Fibroblast of pulmonary artery (primary cell): ENCODE measurements around the gene DNM1L.
"Not testable (repeated sequence)": the region's sequence is repeated elsewhere in the genome, so short reads cannot be mapped to it uniquely, and the experiment has no call there.

Source experiments
- DNase-seq: peaks from one replicate; pipeline ENCODE4 v3.0.0-alpha.2; 2010; ENCODE audit warnings: low read depth
- H3K4me3 ChIP-seq: replicated peaks from 2 replicates; pipeline ENCODE4 v1.5.1; 2011; ENCODE audit warnings: low read depth, mild to moderate bottlenecking, control low read depth, low read length, moderate library complexity
- TF ChIP-seq, protein P1 (sequence below): IDR thresholded peaks from 2 replicates; pipeline ENCODE4 v1.5.1; 2011; ENCODE audit warnings: mild to moderate bottlenecking, control low read depth, low read length, inconsistent platforms; ENCODE audit errors: missing control alignments

DNM1L gene

DNA sequence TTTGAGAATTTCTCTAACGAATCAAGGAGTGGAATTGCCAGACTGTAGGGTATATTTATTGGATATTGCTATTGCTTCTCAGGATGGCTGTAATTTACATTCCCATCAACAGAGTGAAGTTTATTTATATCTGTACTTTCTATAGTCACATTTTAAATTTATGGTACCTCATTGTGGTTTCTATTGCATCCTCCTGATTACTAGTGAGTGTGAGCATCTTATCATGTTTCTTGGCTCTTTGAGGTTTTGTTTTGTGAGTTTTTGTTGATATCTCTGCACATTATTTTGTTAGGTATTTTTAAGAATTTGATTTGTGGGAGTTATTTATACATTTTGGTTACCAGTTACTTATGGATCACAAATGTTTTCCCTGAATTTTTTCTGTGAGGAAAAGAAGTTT is 13.9 kb downstream of the DNM1L start:
- no peak for DNase-seq
- no peak overlapping the region for H3K4me3 ChIP-seq
- TF ChIP-seq, protein P1, sequence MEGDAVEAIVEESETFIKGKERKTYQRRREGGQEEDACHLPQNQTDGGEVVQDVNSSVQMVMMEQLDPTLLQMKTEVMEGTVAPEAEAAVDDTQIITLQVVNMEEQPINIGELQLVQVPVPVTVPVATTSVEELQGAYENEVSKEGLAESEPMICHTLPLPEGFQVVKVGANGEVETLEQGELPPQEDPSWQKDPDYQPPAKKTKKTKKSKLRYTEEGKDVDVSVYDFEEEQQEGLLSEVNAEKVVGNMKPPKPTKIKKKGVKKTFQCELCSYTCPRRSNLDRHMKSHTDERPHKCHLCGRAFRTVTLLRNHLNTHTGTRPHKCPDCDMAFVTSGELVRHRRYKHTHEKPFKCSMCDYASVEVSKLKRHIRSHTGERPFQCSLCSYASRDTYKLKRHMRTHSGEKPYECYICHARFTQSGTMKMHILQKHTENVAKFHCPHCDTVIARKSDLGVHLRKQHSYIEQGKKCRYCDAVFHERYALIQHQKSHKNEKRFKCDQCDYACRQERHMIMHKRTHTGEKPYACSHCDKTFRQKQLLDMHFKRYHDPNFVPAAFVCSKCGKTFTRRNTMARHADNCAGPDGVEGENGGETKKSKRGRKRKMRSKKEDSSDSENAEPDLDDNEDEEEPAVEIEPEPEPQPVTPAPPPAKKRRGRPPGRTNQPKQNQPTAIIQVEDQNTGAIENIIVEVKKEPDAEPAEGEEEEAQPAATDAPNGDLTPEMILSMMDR: no peak

GRCh38 chr12:32695787-32696186 is 16.7 kb downstream of the DNM1L start:
- DNase-seq: no peak
- TF ChIP-seq, protein P1: no peak
- no peak overlapping the region for H3K4me3 ChIP-seq

GRCh38 chr12:32697445-32697844 is 18.3 kb downstream of the DNM1L start:
- TF ChIP-seq, protein P1: no peak

DNA sequence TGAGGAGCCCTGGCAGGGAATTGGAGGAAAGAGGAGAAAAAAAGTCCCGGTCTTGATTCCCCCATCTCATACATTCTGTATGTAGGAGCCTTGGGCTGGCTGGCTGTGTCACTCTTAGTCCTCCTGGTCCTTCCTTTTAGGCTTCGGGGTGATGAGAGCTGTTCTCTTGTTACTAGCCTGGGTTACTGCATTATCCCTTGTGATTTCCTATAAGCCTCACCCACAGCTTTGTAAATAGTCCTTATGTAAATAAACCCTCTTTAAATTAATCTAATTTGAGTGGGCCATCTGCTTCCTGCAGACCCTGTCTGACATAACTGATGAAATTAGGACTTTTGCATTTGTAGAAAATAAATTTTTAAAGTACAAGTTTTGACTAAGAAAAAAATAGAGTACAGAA is 19.2 kb downstream of the DNM1L start:
- H3K4me3 ChIP-seq: no peak overlapping the region
- DNase-seq: no peak
- TF ChIP-seq, protein P1: no peak

More at GRCh38 chr12:32697445-32697844, 18.3 kb downstream of the DNM1L start:
- H3K4me3 ChIP-seq: no peak overlapping the region
- DNase-seq: no peak

DNA sequence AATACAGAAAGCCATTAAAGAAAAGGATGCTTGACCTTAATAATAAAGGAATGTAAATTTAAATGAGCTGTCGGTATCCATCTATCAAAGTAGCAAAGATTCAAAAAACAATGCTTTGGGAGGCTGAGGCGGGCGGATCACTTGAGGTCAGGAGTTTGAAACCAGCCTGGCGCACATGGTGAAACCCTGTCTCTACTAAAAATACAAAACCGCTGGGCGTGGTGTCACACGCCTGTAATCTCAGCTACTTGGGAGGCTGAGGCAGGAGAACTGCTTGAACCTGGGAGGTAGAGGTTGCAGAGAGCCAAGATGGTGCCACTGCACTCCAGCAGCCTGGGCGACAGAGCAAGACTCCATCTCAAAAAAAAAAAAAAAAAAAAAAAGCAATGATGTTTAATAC is 20.3 kb downstream of the DNM1L start:
- not testable (repeated sequence) for DNase-seq, H3K4me3 ChIP-seq

- no peak for DNase-seq
- TF ChIP-seq, protein P1: no peak
- H3K4me3 ChIP-seq: no peak overlapping the region
Measured at GRCh38 chr12:32702473-32702872, 23.4 kb downstream of the DNM1L start.

DNA sequence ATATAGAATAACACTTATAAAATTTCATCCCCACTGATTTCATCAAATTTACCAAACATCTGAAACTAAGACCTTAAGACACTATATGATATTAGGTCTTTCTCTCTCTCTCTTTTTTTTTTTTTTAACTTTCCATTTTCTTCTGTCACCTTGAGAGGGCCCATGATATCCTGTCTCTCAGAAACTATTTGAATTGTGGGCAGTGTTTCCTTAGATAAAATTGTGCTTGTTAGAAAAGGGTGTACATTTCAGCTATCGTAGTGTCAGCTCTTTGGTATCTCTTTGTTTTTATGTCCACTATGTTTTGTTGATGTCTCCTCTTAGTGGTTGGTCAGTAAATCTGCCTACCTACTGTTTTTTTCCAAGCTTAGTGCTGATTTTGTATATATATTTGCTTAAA is 23.8 kb downstream of the DNM1L start:
- DNase-seq: no peak
- H3K4me3 ChIP-seq: no peak overlapping the region
- TF ChIP-seq, protein P1: no peak

GRCh38 chr12:32705783-32706182 is 26.7 kb downstream of the DNM1L start:
- no peak overlapping the region for H3K4me3 ChIP-seq
- TF ChIP-seq, protein P1: no peak

More at GRCh38 chr12:32705783-32706182, 26.7 kb downstream of the DNM1L start:
- DNase-seq: no peak
